Measurements from ENCODE around the gene HOTAIR.

Gene HOTAIR

GRCh38 chr12:53974084-53975063 lies at the start of gene HOTAIR:
Gene HOTAIR (minus strand): TSS chr12:53974954.
- 0 out of 2 replicates have a peak within 1 kb of the TSS, but pooled peaks have one; percentile 15 for H2AFZ ChIP-seq (ENCODE audit: low read length)

DNA sequence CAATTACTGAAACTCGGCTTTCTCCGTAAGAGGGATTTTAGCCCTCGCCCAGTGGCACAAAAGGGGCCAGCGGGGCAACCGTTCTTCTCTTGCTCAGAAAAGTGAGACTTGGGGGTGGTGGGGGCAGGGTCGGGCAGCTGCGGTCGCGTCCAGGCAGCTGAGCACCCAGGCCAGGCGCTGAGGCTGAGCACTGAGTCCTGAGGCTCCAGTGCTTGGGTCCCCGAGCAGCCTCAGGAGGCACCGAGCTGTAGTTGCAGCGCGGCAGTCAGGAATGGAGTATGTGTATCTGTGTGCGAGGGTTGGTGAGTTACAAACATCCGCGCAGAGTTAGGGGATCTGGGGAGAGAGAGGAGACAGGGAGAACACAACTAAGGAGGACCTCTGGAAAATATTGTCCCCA lies 49.4 kb upstream of the HOTAIR start:
- H3K9me3 ChIP-seq (replicated peaks; ENCODE audit: insufficient read depth, low read length), result no peaks in the 10 kb centered on the region
- no peak overlapping the region for H3K4me3 ChIP-seq (ENCODE audit: low read length)
- no peak overlapping the region for H3K9ac ChIP-seq (ENCODE audit: low read length)
- DNase-seq, result no peak
- no peaks in the 10 kb centered on the region for H3K36me3 ChIP-seq (replicated peaks; ENCODE audit: insufficient read depth, low read length)
- TF ChIP-seq EZH2phosphoT487 (IDR thresholded peaks at IDR 0.05; ENCODE audit: low read length), result no peak
- no peak for TF ChIP-seq CTCF (IDR thresholded peaks at IDR 0.05; ENCODE audit: low read length)
- TF ChIP-seq EZH2 (optimal IDR thresholded peaks at IDR 0.05; ENCODE audit: low read depth, low read length), result no peak
- no peak overlapping the region for H3K4me2 ChIP-seq (ENCODE audit: low read depth, low read length)
- no peak overlapping the region for H2AFZ ChIP-seq (ENCODE audit: low read length)
- H3K79me2 ChIP-seq (ENCODE audit: low read length), result no peaks in the 10 kb centered on the region
- H3K9me2 ChIP-seq (replicated peaks; ENCODE audit: insufficient read depth, low read length), result no peaks in the 10 kb centered on the region
- no peak overlapping the region for H3K27ac ChIP-seq (ENCODE audit: low read length)
- peaks cover 98% of the 10 kb centered on the region for H3K27me3 ChIP-seq (replicated peaks; ENCODE audit: insufficient read depth, low read length)
- H4K20me1 ChIP-seq (ENCODE audit: insufficient read depth, low read length), result no peaks in the 10 kb centered on the region
- no peaks in the 10 kb centered on the region for H3F3A ChIP-seq (ENCODE audit: insufficient read depth, low read length)
- no peaks in the 10 kb centered on the region for H3K4me1 ChIP-seq (ENCODE audit: low read length)

More at GRCh38 chr12:53974084-53975063, at the start of gene HOTAIR:
- peaks cover 4% of the 10 kb centered on the region; the same call in 1 of the 2 replicates for H3F3A ChIP-seq (ENCODE audit: insufficient read depth, low read length)
- no peaks in the 10 kb centered on the region for H3K9me2 ChIP-seq (replicated peaks; ENCODE audit: insufficient read depth, low read length)
- H4K20me1 ChIP-seq (ENCODE audit: insufficient read depth, low read length), result no peaks in the 10 kb centered on the region; the same call in 1 of the 2 replicates
- H3K9ac ChIP-seq (ENCODE audit: low read length), result no peak within 1 kb of the TSS
- peaks cover 96% of the 10 kb centered on the region for H3K27me3 ChIP-seq (replicated peaks; ENCODE audit: insufficient read depth, low read length)
- H3K79me2 ChIP-seq (ENCODE audit: low read length), result no peaks in the 10 kb centered on the region
- H3K9me3 ChIP-seq (replicated peaks; ENCODE audit: insufficient read depth, low read length), result no peaks in the 10 kb centered on the region
- TF ChIP-seq EZH2 (optimal IDR thresholded peaks at IDR 0.05; ENCODE audit: low read depth, low read length) (no peak), EZH2phosphoT487 (IDR thresholded peaks at IDR 0.05; ENCODE audit: low read length) (no peak), CTCF (IDR thresholded peaks at IDR 0.05; ENCODE audit: low read length) (no peak)
- no peak for DNase-seq
- H3K4me2 ChIP-seq (ENCODE audit: low read depth, low read length), result peak within 1 kb of the TSS; percentile 83
- H3K4me1 ChIP-seq (ENCODE audit: low read length), result peaks cover 5% of the 10 kb centered on the region; the same call in 1 of the 2 replicates
- H3K27ac ChIP-seq (ENCODE audit: low read length), result no peak within 1 kb of the TSS
- H3K4me3 ChIP-seq (ENCODE audit: low read length), result peak within 1 kb of the TSS; percentile 46; the same call in 1 of the 2 replicates
- H3K36me3 ChIP-seq (replicated peaks; ENCODE audit: insufficient read depth, low read length), result no peaks in the 10 kb centered on the region

GRCh38 chr12:54022960-54023884 lies 48.5 kb upstream of the HOTAIR start:
- Histone ChIP-seq H3K9ac (ENCODE audit: low read length) (no peak overlapping the region), H3K79me2 (ENCODE audit: low read length) (no peaks in the 10 kb centered on the region), H3K4me2 (ENCODE audit: low read depth, low read length) (no peak overlapping the region), H3K36me3 (replicated peaks; ENCODE audit: insufficient read depth, low read length) (no peaks in the 10 kb centered on the region), H3K9me2 (replicated peaks; ENCODE audit: insufficient read depth, low read length) (no peaks in the 10 kb centered on the region), H2AFZ (ENCODE audit: low read length) (no peak overlapping the region), H3K9me3 (replicated peaks; ENCODE audit: insufficient read depth, low read length) (no peaks in the 10 kb centered on the region), H3K4me3 (ENCODE audit: low read length) (no peak overlapping the region), H4K20me1 (ENCODE audit: insufficient read depth, low read length) (no peaks in the 10 kb centered on the region), H3K27ac (ENCODE audit: low read length) (no peak overlapping the region), H3F3A (ENCODE audit: insufficient read depth, low read length) (no peaks in the 10 kb centered on the region), H3K27me3 (replicated peaks; ENCODE audit: insufficient read depth, low read length) (peaks cover 89% of the 10 kb centered on the region), H3K4me1 (ENCODE audit: low read length) (no peaks in the 10 kb centered on the region)
- no peak for DNase-seq
- no peak for TF ChIP-seq EZH2 (optimal IDR thresholded peaks at IDR 0.05; ENCODE audit: low read depth, low read length)

Data from MM.1S (cell line).